GM12801 (cell line): ENCODE measurements around the gene FRY.

Source experiments
- TF ChIP-seq, protein P1 (sequence below): IDR thresholded peaks from one replicate; pipeline ENCODE4 v1.5.1; 2011; ENCODE audit warnings: control low read depth; ENCODE audit not compliant: insufficient read length; ENCODE audit errors: extremely low read depth

Gene FRY

DNA sequence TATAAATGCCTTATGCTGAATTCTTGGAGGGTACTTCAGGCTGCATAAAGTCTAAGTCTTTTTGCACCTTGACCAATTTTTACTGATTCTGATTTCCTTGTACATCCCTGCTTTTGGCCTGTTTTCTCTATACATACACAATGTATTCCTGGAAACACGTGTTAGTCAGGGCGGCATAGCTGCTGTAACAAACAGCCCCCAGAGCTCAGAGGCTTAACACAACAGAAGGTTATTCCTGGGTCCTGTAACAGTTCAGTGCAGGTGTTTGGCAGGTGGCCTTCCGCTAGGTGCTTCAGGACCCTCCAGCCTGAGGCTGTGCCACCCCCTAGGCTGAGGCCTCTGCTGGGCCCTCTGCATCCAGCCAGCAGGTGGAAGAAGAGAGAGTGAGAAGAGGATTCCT, 200.7 kb downstream of the FRY start:
- TF ChIP-seq, protein P1, sequence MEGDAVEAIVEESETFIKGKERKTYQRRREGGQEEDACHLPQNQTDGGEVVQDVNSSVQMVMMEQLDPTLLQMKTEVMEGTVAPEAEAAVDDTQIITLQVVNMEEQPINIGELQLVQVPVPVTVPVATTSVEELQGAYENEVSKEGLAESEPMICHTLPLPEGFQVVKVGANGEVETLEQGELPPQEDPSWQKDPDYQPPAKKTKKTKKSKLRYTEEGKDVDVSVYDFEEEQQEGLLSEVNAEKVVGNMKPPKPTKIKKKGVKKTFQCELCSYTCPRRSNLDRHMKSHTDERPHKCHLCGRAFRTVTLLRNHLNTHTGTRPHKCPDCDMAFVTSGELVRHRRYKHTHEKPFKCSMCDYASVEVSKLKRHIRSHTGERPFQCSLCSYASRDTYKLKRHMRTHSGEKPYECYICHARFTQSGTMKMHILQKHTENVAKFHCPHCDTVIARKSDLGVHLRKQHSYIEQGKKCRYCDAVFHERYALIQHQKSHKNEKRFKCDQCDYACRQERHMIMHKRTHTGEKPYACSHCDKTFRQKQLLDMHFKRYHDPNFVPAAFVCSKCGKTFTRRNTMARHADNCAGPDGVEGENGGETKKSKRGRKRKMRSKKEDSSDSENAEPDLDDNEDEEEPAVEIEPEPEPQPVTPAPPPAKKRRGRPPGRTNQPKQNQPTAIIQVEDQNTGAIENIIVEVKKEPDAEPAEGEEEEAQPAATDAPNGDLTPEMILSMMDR = no peak

GRCh38 chr13:32233062-32233461, 201.5 kb downstream of the FRY start:
- TF ChIP-seq, protein P1 = no peak

GRCh38 chr13:32234914-32235313, 203.3 kb downstream of the FRY start:
- TF ChIP-seq, protein P1 = no peak

- TF ChIP-seq, protein P1 = no peak
Observed at GRCh38 chr13:32237681-32238080, 206.1 kb downstream of the FRY start.

DNA sequence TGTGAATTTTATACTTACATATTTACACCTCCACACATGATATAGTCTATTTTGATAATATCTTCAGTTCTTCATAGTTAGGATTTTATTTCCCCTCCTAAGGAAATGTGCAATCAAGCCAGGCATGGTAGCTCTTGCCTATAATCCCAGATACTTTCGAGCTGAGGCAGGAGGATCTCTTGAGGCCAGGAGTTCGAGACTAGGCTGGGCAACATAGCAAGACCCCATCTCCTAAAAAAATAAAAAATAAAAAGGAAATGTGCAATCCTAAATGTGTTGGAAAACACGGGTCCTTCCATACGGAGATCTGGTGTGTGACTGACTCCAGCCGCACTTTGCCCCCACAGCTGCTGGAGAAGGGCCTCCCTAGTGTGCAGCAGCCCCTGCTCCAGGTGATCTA, 212.1 kb downstream of the FRY start:
- TF ChIP-seq, protein P1 = no peak

- TF ChIP-seq, protein P1 = no peak
Observed at GRCh38 chr13:32245555-32245954, 214.0 kb downstream of the FRY start.

- TF ChIP-seq, protein P1 = no peak
Observed at GRCh38 chr13:32246468-32246867, 214.9 kb downstream of the FRY start.

DNA sequence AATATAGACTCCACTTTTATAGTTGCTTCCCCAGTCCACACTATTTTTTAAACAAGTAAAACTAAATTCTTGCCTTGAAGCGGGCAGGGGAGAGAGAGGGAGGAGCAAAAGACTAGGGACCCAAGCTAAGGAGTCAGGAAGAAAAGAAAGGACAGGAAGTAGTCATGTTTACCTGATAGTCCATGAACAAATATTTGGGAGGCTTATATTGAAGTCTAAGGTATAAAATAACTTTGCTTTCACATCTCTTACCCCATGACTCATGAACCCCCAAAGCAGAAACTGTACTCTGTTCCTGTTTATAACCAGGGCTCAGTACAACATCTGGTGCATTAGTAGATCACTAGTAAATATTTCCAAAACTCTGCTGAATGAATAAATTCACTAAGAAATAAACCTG, 216.3 kb downstream of the FRY start:
- TF ChIP-seq, protein P1 = no peak
